Hematopoietic multipotent progenitor cell treated with erythropoietin and hydrocortisone succinate and interleukin-3 and kit ligand, for 17 days (in vitro differentiated cells): ENCODE measurements around the gene PPP1R3G.
A peak's percentile ranks its signal among the peaks of the same experiment; 100 is the strongest.
"Not testable (repeated sequence)": the region's sequence is repeated elsewhere in the genome, so short reads cannot be mapped to it uniquely, and the experiment has no call there.

Experiments
- DNase-seq: peaks from one replicate; pipeline ENCODE4 v3.0.0-alpha.2; 2015; ENCODE audit warnings: low spot score

The PPP1R3G gene

DNA sequence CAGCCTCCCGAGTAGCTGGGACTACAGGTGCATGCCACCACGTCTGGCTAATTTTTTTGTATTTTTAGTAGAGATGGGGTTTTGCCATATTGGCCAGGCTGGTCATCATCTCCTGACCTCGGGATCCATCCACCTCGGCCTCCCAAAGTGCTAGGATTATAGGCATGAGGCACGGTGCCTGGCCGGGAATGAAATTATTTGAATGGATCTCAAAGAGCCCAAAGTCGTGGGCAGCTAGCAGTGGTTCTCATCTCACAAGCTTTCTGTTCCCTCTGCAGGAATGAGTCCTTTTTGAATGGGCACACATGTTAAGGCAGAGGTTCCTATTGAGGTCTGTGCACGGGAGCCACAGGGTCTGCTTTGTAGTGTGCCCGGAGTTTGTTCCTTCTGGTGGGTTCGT lies 34.9 kb downstream of the PPP1R3G start:
- DNase-seq: no peak

DNA sequence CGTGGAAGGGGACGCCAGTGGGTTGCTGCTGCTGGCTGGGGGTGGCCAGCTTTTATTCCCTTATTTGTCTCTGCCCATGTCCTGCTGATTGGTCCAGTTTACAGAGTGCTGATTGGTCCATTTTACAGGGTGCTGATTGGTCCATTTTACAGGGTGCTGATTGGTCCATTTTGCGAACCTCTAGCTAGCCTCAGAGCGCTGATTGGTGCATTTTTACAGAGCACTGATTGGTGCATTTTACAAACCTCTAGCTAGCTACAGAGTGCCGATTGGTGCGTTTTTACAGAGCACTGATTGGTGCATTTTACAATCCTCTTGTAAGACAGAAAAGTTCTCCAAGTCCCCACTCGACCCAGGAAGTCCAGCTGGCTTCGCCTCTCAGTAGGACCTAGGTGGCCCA lies 35.4 kb downstream of the PPP1R3G start:
- DNase-seq: not testable (repeated sequence)

DNA sequence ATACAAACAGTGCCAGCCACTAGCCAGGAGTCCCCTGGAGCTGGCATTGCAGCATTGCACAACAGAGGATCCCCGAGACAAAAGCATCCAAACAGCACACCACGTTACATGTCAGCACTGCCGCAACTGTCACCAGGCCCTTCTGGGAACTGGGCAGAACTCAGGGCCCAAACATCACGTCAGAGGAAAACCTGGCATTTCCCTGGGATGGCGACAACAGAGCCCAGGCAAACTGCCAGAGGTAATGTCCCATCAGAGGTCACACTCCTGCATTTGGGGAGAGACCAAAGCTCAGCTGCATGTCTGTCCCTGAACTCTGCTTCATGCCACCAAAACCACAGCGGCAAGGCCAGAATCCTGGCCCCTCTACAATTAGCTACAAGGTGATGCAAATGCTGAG lies 36.3 kb downstream of the PPP1R3G start:
- DNase-seq: no peak

DNA sequence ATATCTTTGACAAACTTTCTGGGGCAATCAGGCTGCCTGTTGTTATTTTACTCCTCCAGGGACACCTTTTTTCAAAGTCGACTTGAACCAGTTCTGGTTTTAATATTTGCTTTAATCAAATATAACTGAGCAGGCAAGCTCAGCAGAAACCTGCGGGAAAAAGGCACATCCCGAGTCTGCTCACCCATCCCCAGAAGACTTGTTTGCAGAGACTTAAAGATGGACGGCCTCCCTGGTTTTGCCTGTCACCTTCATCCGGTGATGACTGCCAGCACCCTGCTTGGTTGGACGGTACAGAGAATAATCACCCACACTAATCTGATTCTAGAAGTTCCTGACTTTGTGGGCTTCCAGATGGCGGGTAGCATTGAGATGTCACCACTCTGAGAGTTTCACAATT lies 36.8 kb downstream of the PPP1R3G start:
- no peak for DNase-seq

DNA sequence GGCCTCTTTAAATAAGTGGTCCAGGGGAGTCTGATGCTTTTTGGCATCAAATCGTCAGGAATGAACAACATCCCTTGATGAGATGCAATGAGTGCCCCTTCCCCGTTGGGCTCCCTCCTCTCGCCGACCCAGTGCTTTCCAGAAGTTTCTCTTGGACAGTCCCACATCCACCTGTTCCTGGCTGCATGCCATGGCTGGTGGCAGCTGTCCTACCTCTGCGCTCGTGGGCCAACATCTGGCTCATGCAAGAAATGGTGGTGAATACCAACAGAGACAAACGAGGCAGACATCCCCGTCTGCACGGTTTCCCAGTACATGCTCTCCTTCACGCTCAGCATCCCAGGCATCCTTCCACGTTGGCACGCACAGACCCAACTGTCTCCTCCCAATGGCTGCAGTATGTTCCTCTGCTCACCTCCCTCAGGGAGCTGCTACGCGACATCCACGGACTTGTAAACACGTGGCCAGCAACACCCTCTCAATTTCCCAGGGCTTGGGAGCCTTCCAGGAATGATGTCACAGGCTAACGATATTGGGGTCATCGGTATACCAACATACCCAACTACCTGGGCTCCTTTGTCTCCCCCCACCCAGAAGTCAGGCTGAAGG lies 37.5 kb downstream of the PPP1R3G start:
- no peak for DNase-seq

DNA sequence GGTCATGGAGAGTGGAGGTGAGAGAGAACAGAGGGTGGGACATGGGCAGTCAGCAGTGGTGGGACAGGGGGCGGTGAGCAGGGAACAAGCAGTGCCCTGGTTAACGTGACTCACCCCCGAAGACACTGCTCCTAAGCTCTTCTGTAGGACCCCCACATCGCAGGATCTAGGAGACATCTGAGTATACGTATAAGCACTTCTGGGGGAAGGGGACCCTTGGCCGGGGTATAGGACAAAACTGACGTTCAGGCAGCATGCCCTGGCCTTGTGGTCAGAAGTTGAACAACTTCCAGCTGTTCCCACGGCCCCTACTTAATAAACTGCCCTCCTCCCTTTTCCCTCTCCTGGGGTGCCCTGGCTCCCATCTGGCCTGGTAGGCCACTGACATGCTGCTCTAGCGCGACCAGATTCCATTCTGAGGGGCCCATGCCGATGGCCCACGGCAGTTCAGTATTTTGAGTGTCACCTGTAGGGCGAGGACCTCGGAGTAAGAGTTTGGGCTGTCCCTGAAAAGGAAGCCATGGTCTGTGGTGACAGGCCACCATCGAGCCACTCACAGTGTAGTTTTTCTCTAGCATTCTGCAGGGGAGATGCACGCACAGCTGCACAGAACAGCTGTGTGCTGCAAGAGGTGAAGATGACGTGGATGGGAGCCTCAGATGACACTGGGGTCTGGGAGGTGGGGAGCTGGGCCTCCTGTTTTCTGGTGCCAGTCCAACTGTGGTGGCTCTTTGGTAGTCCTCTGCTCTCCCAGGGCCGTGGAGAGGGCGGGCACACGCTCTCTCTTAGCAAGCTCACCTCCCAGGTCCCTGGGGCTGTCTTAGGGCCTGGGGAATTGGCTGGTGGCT lies 38.4 kb downstream of the PPP1R3G start:
- no peak for DNase-seq

DNA sequence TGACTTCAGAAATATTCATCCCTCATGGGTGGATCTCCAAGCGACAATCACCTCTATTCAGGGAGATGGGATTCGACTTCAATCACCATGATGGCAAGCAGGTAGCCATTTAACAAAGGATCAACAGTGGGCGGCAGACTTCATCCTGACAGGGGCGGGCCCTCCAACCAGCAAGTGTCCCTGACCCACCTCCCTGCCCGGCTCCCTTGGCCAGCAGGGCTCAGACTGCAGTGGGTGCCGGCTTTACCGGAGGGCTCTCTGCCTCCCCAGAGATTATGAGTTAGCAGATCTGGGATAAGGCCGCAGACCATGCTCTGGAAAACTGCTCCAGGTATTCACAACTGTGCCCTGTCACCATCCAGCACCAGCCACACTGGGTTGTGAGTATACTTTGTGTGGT lies 39.4 kb downstream of the PPP1R3G start:
- no peak for DNase-seq

DNA sequence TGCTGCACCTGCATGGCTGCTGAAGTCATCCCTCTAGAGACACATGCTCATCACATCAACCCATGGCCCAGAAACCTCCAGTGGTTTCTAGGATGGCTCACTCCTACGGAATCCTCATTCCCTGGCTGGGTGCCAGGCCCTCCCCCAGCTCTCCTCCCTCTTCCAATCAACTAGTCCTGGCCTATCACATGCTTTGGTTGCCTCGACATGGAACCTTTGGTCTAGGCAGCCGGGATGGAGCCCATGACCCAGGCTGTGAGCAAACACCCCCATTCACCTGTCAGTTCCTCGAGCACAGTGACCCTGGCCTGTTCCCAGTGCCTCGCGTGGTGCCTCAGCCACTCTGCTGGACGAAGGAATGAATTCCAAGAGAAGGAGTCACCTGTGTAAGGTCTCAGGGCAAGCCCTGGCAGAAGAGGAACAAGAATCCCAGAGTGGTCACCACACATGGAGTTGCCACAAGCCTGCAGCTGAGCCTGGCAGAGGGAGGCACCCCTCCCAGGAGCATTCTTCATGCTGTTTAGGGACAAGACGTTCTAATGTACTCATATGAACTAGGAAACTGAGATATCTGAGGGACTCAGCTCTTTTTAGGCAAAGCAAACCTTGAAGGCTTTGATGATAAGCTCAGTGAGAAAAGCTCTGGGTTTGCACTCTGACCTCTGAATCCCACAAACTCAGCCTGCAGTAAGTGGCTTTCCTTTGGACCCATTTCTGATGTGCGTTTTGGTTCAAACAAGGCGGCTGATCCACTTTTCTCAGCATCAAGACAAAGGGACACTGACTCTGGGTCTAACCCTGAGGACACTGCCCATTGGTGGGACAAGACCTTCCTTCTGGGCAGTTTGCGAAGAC lies 40.2 kb downstream of the PPP1R3G start:
- no peak for DNase-seq

DNA sequence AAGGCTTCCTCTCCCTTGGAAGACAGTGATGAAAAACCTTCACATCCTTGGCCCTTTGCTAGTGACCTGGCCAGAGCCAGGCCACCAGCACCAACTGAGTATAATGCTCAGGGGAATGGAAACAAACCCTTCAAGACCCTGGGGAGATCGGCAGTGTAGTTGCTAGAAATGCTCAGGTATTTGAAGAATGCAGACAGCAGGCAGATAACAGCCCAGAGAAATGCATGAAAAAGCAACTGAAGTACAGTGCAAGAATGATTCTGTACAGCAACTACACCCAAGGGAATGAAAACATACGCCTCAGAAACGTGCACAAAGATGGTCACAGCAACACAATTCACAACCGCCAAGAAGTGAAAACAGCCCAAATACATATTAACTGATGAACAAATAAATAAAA lies 41.1 kb downstream of the PPP1R3G start:
- DNase-seq: no peak

DNA sequence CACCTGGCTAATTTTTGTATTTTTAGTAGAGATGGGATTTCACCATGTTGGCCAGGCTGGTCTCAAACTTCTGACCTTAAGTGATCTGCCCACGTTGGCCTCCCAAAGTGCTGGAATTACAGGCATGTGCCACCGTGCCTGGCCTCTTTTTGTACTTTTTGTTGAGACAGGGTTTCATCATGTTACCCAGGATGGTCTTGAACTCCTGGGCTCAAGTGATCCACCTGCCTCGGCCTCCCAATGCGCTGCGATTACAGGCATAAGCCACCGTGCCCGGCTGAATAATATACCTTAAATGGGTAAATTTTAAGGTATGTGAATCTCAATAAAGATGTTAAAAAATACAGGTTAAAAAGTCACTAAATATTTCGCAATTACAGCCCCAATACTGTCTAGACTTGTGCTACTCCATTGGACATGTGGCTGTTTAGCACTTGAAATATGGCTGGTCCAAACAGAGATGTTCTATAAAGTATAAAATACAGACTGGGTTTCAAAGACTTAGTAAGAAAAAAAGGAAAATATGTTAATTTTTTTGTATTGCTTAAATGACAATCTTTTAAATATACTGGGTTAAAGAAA lies 42.1 kb downstream of the PPP1R3G start:
- no peak for DNase-seq

DNA sequence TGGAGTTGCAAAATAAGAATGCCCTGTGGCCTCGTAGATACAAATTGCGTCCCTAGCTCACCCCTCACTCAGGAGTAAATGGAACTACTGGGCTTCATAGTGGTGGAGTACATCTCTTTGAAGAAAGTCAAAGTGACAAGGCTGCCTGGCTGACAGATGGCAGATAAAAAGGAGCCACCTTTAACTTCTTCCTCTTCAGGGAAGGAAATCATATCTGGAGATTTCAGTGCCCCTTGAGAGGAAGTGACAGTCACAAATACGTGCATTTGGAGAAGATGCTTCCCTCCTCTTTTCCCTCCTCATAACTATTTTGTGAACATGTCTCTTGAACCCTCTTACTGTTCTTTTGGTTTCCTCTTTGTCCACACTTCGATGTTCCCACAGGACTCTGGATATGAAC lies 43.2 kb downstream of the PPP1R3G start:
- DNase-seq: no peak

DNA sequence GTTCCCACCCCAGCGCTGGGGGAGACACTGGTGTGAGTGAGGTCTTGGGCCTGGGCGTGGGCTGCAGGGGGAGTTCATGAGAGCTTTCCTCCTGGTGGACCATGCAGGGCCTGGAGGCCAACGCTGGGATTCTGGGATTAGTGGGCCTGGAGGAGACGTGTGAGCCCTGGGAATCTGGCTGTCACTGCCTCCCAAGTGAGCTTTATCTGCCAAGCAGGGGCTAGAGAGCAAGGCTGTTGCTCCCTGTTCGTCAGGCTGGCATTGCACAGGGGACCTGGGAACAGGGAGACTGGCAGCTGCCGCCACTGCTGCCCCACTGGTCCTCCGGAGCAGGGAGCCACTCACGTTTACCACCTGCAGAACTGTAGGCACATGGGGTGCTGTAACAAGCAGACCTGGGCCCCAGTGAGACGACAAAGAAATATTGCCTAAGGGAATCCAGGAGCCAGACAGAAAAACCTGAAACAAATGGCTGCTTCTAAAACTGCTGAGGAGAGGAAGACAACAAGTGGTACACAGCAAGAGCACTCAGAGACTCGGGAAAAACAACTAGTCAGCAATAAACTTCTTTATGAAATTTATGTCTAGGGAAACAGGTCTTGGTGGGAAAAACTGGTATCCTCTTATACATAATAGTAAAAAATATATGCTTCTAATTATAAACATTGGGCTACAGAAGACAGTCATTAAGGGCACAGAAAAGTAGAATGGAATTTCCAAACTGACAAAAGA lies 45.2 kb downstream of the PPP1R3G start:
- no peak for DNase-seq

DNA sequence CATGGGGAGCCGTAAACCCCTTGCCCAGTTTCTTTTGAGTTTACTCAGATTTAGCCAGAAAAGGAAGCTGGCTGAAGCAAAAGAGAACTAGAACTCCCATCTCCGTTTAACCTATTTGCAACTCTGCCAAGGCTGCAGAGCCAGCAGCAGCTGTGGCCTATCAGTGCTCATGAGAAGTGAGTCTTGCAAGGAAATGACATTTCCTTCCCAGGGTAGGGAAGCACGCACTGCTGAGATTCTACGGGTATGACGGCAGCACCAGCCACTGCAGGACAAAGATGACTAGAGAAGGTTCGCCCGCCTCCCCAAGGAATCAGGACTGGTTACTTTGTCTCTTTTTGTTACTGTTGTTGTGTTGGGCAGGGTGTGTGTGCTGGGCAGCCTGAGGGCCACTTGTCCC lies 47.6 kb downstream of the PPP1R3G start:
- DNase-seq: no peak

DNA sequence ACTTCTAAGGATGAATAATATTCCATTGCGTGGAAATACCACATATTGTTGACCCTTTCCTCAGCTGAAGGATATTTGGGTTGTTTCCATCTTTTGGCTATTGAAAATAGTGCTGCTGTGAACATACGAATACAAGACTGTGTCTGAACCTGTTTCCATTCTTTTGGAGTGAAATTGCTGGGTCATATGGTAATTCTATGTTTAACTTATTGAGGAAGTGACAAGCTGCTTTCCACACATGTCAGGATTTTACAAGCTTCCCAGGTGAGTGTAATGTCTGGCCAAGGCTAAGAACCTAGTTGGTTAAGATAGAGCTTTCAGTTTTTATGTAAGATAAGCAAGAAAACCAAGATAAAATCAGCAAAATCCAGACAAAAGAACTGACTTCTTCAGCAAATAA lies 48.8 kb downstream of the PPP1R3G start:
- DNase-seq: no peak

DNA sequence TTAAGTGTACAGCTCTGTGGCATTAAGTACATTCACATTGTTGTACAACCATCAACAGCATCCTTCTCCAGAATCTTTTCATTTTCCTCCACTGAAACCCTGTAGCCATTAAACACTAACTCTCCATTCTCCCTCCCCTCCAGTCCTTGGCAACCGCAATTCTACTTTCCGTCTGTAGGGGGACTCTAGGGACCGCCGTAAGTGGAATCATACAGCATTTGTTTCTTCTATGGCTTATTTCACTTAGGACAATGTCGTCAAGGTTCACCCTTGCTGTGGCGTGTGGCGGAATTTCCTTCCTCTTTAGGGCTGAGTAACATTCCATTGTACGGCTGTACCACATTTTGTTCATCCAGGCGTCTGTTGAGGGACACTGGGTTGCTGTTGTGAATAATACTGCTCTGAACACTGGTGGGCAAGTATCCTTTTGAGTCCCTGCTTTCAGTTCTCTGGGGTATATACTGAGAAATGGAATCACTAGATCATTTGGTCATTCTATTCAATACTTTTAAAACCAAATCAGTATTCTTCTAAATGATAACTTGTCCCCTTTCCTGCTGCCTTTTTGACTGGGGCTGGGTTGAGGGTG lies 50.7 kb downstream of the PPP1R3G start:
- DNase-seq: peak; percentile 38

DNA sequence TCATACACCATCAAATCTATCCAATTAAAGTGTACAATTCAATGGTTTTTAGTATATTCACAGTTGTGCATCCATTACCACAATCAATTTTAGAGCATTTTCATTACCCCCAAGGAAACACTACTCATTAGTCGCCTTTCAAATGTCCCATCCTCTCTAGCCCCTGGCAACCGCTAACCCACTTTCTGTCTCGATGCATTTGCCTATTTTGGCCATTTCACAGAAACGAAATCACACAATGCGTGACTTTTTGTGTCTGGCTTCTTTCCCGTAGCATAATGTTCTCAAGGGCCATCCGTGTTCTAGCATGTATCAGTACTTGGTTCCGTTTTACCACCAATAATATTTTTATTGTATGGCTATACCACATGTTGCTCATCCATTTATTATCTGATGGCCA lies 51.7 kb downstream of the PPP1R3G start:
- no peak for DNase-seq
